ENCODE data around the gene KCNK4. TPM values are rescaled to one million over a fixed set of nuclear protein-coding genes. Genes with fewer than 3 reads are reported as not detected.

KCNK4 gene
- total RNA-seq, 1 experiment from 2014 or later: 0.28 TPM

- peaks cover 9% of the 10 kb centered on the region; the same call in 1 of the 2 replicates for H3K79me2 ChIP-seq (ENCODE audit: insufficient read depth, low read length)
- no peaks in the 10 kb centered on the region for H3K4me1 ChIP-seq (ENCODE audit: insufficient read depth, low read length)
- no peaks in the 10 kb centered on the region for H3K79me1 ChIP-seq (ENCODE audit: insufficient read depth, low read depth, low read length, poor library complexity, severe bottlenecking)
- no peak overlapping the region for H3K4me2 ChIP-seq (ENCODE audit: insufficient read depth, insufficient read length, low read length)
- H2BK12ac ChIP-seq (ENCODE audit: insufficient read length, low read depth, low read length): no peak overlapping the region
- no peak overlapping the region for H3K4ac ChIP-seq (ENCODE audit: low read depth, low read length)
- H3K27ac ChIP-seq (ENCODE audit: insufficient read length, low read depth, low read length): no peak overlapping the region
- H3K23ac ChIP-seq (ENCODE audit: insufficient read length, low read depth, low read length): no peak overlapping the region
- H3K14ac ChIP-seq (ENCODE audit: insufficient read depth, low read length): no peak overlapping the region
- no CpG with 5 or more reads among the region's 8 CpGs for WGBS (ENCODE audit: extremely low coverage, insufficient read length, low lambda C conversion rate)
- Mint-ChIP-seq H3K4me1 (peaks cover 28 to 35% of the 10 kb centered on the region in 2 experiments), H3K9me3 (no peaks in the 10 kb centered on the region; a peak in 1 of 5 replicates), H3K36me3 (ENCODE audit: insufficient read depth in 1 of 3, low read depth in 3 of 3) (peaks cover 13 to 31% (median 17%) of the 10 kb centered on the region in 3 experiments), H3K27me3 (ENCODE audit: low read depth) (no peaks in the 10 kb centered on the region), H3K27ac (peak overlapping the region; percentile 40 to 86 (median 75); a peak in 4 of 7 replicates), H3K4me3 (peak overlapping the region; percentile 85 to 93)
- no peak overlapping the region for H3K9ac ChIP-seq (ENCODE audit: extremely low read depth, insufficient read length, low read length)
- no peak overlapping the region for H2AFZ ChIP-seq (ENCODE audit: low read length)
- no peak overlapping the region for H2BK5ac ChIP-seq (ENCODE audit: insufficient read length, low read length)
- H3K18ac ChIP-seq (ENCODE audit: insufficient read length, low read depth, low read length): no peak overlapping the region
- peaks cover 21% of the 10 kb centered on the region for H3K23me2 ChIP-seq (ENCODE audit: insufficient read length, low read depth, low read length, poor library complexity, severe bottlenecking)
- H2BK120ac ChIP-seq (ENCODE audit: low read depth, low read length, poor library complexity, severe bottlenecking): no peak overlapping the region
- TF ChIP-seq, protein P1, sequence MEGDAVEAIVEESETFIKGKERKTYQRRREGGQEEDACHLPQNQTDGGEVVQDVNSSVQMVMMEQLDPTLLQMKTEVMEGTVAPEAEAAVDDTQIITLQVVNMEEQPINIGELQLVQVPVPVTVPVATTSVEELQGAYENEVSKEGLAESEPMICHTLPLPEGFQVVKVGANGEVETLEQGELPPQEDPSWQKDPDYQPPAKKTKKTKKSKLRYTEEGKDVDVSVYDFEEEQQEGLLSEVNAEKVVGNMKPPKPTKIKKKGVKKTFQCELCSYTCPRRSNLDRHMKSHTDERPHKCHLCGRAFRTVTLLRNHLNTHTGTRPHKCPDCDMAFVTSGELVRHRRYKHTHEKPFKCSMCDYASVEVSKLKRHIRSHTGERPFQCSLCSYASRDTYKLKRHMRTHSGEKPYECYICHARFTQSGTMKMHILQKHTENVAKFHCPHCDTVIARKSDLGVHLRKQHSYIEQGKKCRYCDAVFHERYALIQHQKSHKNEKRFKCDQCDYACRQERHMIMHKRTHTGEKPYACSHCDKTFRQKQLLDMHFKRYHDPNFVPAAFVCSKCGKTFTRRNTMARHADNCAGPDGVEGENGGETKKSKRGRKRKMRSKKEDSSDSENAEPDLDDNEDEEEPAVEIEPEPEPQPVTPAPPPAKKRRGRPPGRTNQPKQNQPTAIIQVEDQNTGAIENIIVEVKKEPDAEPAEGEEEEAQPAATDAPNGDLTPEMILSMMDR (conservative IDR thresholded peaks at IDR 0.05): no peak
- H4K5ac ChIP-seq (ENCODE audit: insufficient read length, low read depth, low read length): no peak overlapping the region
- H2AK5ac ChIP-seq (ENCODE audit: insufficient read length, low read length): no peak overlapping the region
- H3K56ac ChIP-seq (ENCODE audit: insufficient read length, low read depth, low read length): no peak overlapping the region
- H4K20me1 ChIP-seq (ENCODE audit: control insufficient read depth, insufficient read depth, insufficient read length): no peaks in the 10 kb centered on the region
- no peaks in the 10 kb centered on the region for H3K9me3 ChIP-seq (ENCODE audit: control insufficient read depth, low read depth, low read length)
- H2BK20ac ChIP-seq (ENCODE audit: low read depth, low read length, poor library complexity, severe bottlenecking): no peak overlapping the region
- no peak overlapping the region for H2BK15ac ChIP-seq (ENCODE audit: low read depth, low read length)
- H4K91ac ChIP-seq (ENCODE audit: insufficient read length, low read depth, low read length): no peak overlapping the region
- no peak for DNase-seq
- no peaks in the 10 kb centered on the region for H3K27me3 ChIP-seq (ENCODE audit: insufficient read depth, low read length)
- no peak overlapping the region for H3T11ph ChIP-seq (ENCODE audit: low read length)
- no peak overlapping the region for H4K8ac ChIP-seq (replicated peaks; ENCODE audit: insufficient read length, low read depth, low read length)
Measured at GRCh38 chr11:64243236-64243854, 47.8 kb upstream of the KCNK4 start.

All from H9 (cell line).